Stimulated activated CD8-positive, alpha-beta memory T cell treated with anti-CD3 and anti-CD28 coated beads, Interleukin-15, amount 100 ng/mL, for 48 hours (primary cell): ENCODE data around the gene FIBP.
A peak's percentile ranks its signal among the peaks of the same experiment; 100 is the strongest.

Experiments used
- DNase-seq, 2 donors: peaks; one replicate each; pipeline ENCODE4 v3.0.0-alpha.2; 2020; ENCODE audit warnings: low read depth in 2 of 2

FIBP gene

DNA sequence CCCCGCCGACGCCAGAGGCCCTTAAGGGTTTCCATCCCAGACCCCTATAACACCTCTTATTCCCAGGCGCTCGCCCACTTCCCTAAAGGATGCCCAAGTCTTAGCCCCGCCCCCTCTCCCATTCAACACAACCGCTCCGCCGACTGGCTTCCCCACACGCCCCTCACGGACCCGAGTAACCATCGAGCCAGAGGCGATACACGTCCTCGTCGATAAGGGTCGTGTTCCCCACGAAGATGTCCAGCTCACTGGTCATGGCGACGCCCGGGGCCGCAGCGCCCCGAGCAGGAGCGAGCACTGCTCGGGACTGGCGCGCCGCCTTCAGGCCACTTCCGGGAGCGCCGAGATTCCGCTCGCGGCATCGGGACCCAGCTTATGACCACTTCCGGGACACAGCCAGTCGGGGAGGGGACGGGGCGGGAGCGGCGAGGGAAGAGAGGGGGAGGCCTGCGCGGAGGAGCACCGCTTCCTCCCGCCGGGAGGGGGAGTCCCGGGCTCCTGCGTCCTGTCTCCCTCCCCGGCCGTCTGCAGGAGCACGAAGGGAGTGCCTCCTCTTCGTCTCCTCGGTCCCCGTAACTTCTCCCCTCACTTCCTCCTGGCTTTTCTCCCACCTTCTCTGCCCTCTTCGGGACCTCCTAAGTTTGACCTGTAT is at the start of gene FIBP:
Gene FIBP (minus strand): TSS at position 309 of the 652 bp plus-strand sequence. CDS start 53 bp downstream, at position 256.
- DNase-seq = peak; percentile 95 to 96

DNA sequence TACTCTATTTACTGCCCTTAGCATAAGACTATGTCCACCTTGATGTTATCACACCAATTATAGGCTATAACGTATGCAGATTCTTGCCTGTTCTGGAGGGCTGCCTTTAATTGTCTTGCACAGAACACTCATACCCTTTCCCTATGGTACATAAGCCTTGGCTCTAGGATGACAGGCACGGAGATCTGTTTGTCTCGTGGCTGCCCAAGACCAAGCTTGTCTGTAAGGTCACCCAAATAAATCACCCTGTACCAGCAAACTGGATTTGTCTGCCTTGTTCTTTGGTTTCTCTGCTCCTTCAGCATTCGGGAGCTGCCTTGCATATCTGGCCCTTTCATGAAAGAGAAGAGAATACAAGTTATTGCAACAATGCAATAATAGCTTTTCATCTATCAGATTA is 49.5 kb upstream of the FIBP start:
- no peak for DNase-seq

DNA sequence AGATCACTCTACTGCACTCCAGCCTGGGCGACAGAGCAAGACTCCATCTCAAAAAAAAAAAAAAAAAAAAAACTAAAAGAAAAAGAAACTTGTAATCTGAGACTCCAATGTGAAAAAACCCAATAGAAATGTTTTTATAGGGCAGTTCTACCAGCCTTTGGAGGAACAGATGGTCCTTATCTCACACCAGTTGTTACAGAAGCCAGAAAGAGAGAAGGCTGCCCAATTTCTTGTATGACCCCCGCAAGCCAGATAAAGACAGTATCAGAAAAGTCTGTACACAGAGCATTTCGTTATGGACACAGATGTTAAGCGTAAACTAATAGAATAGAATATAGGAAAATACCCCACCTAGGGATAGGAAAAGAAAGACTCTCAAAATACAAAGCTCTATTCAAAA is 45.7 kb upstream of the FIBP start:
- DNase-seq = no peak

DNA sequence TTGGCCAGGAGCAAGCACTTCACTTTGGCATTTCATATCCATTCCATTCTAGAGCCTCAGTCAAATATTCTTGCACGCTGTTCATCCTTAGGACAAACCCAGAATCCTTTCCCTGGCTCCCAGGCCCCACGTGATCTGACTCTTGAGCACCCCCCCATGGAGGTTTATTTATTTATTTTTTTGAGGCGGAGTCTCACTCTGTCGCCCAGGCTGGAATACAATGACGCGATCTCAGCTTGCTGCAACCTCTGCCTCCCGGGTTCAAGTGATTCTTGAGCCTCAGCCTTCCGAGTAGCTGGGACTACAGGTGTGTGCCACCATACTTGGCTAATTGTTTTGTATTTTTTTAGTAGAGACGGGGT is 44.3 kb upstream of the FIBP start:
- no peak for DNase-seq

DNA sequence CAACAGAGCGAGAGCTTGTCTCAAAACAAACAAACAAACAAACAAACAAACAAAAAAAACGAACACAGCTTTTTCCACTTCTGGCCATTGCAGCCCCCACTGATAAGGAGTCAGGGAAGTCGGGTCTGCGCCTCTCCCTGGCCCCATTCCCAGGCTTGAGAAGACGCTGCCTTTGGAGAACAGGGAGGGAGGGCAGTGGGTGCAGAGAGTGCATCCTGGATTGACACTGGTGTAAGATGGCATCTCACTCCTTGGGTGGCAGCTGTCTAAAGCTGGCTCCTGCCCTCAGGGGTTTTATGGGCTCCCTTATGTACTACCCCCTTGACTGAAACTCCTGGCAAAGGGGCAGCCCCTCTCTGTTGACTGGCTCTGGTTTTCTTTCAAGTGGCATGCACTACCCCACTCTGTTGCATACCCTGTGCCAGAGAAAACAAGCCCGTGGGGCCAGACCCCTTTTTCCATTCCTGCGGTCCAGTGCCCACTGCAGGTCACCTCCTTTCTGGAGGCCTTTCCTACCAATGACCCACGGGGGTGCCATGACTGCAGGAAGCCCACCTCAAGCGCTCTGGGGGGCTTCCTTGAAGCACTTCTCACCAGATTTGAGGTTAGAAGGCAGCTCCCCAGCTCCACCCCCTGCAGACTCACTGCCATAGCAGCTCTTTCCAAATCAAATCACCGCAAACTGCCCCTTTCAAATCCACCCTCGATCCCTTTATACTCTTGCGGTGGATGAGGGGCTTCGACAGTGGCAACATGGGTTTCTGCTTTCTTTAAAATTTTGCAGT is 43.7 kb upstream of the FIBP start:
- no peak for DNase-seq

DNA sequence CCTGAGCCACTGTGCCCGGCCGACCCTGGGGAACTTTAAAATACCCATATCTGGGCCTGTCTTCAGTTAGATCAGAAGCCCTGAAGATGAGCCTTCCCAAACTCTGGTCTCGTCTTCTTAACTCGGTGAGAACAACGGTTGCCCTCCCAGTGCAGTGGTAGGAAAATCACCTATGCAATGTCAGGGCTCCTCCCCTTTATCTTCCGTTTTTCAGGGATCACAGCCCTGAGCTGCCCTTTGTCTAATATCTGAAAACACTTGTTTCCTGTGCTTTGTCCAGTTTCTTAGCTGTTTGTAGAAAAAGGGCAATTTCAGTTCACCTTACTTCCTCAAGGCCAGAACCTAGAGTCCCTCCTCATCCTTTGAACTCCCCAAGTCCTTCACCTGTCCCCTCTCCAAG is 40.4 kb upstream of the FIBP start:
- DNase-seq = no peak

DNA sequence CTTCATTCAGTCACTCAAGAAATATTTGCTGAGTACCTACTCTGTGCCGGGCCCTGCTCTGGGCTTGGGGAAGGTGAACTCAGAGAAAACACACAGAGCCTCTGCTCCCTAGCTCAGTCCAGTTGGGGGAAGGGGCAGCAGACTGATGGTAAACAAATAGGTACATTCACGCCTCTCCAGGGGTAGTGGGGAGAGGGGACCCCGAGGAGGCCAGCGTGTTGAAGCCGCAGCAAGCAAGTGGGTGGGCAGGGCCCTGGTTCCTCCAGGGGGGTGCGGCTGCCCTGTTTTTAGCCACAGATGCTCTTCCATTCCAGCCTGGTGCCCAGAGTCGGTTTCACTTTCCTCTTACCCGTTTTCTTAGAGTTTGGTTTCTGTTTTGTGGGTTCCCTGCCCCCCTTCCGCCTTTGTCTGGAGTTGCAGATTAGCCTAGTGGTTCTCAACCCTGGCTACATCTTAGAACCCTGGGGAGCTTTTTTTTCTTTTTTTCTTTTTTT is 39.7 kb upstream of the FIBP start:
- peak; percentile 59 for DNase-seq

DNA sequence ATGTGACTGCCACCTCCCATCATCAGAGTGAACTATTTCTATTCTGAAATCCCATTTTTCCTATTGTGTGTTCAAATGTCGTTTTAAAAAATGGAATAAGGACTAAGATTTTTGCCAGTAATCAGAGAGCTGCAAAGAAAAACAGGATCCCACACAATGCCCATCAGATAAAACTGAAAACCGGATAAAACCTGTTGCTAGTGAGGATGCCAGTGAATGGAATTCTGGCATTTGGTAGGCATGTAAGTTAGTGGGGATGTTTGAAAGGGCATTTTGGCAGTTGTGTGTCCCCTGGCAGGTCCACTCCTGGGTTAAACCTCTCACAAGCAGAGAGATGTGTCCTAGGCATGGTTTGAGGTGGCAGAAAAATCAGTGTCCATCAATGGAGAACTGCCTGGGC is 37.1 kb upstream of the FIBP start:
- DNase-seq = no peak

DNA sequence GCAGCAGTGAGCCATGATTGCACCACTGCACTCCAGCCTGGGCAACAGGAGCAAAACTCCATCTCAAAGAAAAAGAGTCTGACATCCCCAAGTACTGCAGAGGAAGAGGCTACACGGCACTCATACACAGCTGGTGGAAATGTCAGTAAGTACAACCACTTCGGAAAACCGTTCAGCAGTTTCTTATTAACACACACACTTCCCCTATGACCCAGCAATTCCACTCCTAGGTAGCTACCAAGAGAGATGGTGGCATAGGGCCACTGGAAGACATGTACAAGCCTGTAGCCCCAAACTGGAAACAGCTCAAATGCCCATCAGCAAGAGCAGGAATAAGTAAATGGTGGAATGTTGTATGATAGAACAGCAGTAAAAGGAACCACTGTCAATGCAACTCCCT is 34.3 kb upstream of the FIBP start:
- no peak for DNase-seq

DNA sequence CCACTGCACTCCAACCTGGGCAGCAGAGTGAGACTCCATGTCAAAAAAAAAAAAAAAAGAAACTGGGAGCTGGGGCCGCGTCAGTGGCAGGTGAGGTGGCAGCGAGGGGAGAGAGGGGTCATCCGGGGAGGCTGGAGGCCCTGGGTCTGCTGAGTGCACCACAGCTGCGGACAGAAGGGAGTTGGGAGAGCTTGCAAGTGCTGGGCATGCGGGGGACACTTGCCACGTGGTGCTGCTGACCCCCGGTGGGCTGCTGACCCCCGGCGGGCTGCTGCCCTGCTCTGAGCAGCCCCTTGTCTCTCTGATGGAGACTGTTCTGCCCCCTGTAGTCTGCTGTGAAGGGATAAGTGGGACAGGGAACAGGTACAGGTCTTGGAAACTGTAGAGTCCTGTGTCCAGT is 33.6 kb upstream of the FIBP start:
- no peak for DNase-seq

DNA sequence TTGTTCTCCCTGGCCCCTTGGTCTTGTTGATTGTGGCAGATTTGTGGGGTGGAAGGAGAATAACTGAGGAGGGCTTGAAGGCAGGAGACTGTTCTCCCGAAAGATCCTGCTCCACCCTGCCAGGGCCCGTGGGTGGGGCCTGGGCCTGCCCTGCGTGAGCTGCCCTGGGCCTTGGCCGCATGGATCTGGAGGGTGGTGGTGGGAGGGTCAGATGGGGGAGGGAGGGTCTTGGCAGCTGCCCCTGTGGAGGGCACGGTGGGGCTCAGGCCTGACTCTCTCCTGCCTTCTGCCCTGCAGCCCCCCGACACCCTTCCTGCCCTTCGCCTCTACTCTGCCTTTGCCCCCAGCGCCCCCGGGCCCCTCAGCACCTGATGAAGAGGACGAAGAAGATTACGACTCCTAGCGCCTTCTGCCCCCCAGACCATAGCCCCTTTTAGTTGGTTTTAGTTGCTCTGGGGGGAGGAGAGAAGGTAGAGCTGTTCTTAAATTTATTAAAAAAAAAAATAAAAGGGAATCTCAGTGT is 32.8 kb upstream of the FIBP start:
- no peak for DNase-seq

DNA sequence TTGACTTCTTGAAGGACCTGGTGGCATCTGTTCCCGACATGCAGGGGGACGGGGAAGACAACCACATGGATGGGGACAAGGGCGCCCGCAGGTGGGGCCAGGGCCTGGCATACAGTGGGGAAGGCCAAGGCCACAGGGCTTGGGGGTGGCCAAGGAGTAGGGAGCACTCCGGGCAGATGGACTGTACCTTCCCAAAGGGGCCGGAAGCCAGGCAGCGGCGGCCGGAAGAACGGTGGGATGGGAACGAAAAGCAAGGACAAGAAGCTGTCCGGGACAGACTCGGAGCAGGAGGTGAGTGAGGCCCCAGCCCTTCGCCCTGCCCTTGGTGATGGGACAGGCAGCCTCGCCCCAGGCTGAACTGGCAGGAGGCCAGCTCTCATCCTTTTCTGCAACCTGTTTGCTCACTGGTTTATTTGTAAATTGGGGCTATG is 32.1 kb upstream of the FIBP start:
- DNase-seq = no peak

DNA sequence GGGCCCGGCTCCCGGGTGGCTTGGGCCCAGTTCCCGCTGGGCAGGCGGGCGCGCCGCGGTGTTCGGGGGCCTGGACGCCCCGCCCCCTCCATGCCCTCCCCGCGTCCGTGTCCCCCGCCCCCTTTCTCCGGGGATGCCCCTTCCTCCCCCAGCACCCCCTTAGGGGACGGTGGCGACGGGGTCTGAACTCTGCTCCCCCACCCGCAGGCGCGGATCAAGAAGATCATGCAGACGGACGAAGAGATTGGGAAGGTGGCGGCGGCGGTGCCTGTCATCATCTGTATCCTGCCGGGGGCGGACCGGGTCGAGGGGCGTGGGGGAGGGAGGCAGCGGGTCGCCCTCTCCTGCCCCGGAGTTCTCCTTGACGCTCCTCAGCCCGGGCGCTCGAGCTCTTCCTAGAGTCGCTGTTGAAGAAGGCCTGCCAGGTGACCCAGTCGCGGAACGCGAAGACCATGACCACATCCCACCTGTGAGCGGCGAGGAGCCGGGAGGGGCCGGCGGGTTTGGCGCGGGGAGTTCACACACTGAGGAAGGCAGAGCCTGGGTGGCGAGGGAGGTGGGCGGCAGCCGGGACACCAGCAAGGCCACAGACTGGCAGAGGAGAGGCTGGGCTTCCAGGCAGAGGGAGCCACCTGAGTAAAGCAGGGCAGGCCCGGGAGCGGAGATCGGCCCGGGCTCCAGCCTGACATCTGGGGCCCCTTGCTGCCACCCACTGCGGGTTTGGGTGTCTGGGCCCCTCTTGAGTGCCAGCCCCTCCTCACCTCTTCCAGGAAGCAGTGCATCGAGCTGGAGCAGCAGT is 31.5 kb upstream of the FIBP start:
- peak; percentile 35 to 42 for DNase-seq

DNA sequence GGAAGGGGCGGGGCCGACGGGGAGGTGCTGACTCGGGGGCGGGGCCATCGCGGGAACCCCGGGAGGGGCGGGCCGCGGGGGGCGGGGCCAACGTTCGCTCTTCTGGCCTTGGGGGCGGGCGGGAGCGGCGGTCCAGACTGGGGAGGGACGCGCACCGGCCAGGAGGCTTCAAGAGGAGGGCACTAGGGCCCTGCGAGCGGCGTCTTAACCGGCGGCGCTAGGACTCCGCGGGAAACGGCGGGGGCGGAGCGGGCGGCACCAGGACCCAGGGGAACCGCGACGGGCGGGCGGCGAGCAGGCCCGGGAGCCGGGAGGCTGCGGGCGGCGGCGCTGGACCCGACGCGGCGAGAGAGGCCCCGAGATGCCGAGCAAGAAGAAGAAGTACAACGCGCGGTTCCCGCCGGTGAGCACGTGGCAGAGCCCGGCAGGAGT is 30.9 kb upstream of the FIBP start, which contains the start of gene DRAP1:
Gene DRAP1 (plus strand): TSS at position 286 of the 432 bp plus-strand sequence. CDS start 76 bp downstream, at position 362.
- peak; percentile 97 to 99 for DNase-seq

DNA sequence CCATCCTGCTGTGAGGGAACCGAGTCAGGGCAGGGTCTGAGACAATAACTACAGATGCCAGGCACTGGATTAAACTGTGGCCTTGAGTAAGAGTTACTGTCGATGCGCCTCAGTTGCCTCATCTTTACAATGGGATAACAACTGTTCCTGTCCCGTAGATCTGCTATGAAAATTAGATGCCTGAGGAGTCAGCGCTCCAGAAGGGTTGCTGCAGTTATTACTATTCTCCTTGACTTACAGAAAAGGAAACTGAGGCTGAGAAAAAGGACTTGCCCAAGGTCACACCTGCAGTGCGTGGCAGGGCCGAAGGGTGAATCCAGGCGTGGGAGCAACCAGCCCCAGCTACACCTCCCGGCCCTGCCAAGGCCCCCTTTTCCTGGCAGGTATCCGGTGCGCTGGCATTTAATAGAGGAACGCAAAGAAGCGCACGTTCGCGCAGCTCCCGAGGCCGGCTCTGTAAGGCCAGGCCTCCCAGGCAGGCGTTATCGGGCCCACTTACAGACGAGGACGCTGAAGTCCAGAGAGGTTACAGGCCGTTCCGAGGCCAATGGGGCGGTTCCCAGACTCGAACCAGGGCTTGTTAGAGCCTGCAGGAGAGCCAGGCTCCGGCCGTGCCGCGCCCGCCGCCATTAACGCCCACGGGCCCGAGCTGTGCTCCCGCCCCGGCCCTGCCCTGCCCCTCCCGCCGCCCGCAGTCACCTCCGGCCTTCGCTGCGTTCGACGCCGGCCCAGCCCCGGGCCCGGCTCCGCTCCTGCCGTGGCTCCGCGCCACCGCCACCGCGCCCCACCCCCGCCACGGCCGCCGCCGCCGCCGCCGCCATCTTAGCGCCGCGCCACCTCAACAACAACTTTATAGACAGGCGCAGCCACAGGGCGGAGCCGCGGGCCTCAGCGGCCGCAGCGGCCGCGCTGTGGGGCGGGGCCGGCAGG is 30.2 kb upstream of the FIBP start, which contains the start of gene C11orf68:
Gene C11orf68 (minus strand): TSS at position 852 of the 930 bp plus-strand sequence. CDS start 31 bp downstream, at position 821.
- DNase-seq = no peak

DNA sequence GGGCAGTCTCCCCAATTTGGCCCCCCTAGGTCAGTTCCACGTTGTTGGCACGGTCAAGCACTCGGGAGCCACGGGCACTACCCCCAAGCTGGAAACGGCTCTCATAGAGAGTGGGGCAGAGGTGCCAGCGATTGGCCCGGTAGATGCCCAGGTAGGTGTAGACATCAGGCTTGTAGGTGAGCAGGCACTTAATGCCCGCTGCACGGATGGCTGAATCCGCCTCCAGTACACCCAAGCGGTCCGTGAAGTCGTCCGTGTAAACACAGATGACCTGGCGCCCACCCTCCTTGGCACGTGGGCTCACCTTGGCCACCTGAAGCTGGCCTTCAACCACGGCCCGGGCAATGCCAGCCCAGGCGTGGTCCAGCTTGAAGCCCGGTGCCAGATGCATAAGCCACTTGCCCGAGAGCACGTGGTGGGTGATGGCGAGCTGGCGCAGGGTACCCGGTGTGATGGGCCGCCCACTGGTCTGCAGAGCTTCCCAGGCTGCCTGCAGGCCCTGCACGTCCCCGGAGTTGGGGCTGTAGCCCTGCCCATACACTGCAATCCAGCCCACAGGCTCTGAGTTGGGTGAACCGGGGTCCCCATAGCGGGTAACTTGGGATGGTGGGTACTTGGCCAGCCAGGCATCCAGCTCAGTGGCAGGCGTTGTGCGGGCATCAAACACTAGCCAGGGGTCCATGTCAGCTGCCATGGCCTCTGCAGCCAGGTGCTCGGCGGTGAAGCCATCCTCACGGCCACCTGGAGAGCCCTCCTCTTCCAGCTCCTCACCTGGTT is 29.4 kb upstream of the FIBP start:
- DNase-seq = no peak

DNA sequence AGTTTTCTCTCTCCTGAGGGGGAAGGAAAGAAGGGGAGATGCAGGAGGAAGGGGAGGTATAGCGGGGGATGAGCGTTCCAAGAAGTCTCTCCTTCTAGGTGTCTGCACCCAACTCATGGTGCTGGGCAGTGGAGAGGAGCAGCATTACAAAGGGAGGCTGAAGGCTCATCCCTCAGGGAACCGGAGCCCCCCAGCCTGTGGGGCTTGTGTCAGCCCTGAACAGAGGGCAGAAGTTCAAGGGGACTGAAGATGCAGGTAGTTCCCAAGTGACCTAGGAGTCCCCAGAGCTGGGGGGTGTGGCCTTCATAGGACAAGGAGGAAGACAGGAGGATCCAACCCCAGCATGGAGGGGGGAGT is 28.8 kb upstream of the FIBP start:
- DNase-seq = no peak

DNA sequence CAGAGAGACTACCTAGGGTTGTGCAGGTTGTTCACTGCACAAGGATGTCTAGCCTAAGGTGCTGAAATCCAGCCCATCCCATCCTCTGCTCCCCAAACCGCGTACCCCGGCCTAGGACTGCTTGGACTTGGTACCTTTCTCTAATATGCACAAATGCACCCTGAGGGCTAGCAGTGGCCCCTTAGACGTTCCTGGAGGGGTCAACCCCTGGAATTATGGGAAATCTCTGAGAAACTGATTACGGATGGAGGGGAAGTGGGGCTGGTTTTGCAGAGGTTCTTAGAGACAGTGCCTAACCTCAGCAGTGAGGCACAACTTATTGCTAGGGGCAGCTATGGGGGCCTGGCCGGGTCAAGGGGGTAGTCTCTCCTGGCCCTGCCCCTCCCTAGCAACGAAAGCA is 28.1 kb upstream of the FIBP start:
- no peak for DNase-seq

DNA sequence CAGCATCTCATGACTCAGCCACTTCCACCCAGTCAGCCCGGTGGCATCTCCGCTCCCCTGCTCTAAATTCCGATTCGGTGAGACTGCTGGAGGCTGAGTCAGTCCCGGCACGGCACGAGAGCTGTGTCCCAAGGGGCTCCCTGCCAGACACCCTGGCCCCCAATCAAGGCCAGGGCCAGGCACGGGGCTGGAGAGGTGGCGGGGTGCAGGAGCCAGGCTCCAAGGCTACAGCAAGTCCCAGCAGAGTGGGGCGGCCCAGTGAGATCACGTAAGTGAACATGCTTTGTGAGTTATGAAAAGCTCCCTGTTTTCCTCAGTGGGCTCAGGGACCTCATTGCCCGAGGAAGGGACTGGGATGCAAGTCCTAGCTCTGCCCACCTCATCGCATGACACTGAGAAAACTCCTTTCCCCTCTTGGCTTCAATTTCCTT is 27.6 kb upstream of the FIBP start:
- DNase-seq = no peak
